Mammary epithelial cell (primary cell): Measurements from ENCODE around the gene SOX10.

Experiments used
- CTCF ChIP-seq, 2 donors: IDR thresholded peaks in 1 of 2; conservative IDR thresholded peaks in 1 of 2; 2 replicates each; pipeline ENCODE4 v1.5.1; 2011 to 2012; ENCODE audit warnings: inconsistent platforms in 2 of 2, low read length in 2 of 2, mild to moderate bottlenecking in 2 of 2, control low read depth in 1 of 2, low read depth in 1 of 2; ENCODE audit not compliant: insufficient read depth in 1 of 2; ENCODE audit errors: extremely low read depth in 1 of 2
- EZH2 ChIP-seq: IDR thresholded peaks from 2 replicates; pipeline ENCODE4 v1.6.1; 2012; ENCODE audit warnings: low read length, inconsistent platforms, borderline replicate concordance

GRCh38 chr22:37967637-37968451, 16.5 kb downstream of the SOX10 start:
- TF ChIP-seq CTCF (conservative IDR thresholded peaks at IDR 0.05 in 1 of 2, IDR thresholded peaks at IDR 0.05 in 1 of 2; ENCODE audit: extremely low read depth in 1 of 2, insufficient read depth in 1 of 2, low read depth in 1 of 2, low read length in 2 of 2) (no peak), EZH2 (no peak)
